ENCODE measurements around the gene LEP. TPM values are rescaled to one million over a fixed set of nuclear protein-coding genes. Genes with fewer than 3 reads are reported as not detected.

LEP gene
- total and polyA plus RNA-seq, 9 donors, result 0.01 to 0.87 (median 0.15) TPM; not detected in 4

GRCh38 chr7:128205068-128205467 is 36.0 kb upstream of the LEP start:
- TF ChIP-seq POLR2A (IDR thresholded peaks at IDR 0.05) (no peak), EP300 (IDR thresholded peaks at IDR 0.05) (no peak), CTCF (IDR thresholded peaks at IDR 0.05) (no peak)
- Histone ChIP-seq H3K27ac (no peak overlapping the region), H3K36me3 (no peaks in the 10 kb centered on the region), H3K9me3 (no peaks in the 10 kb centered on the region), H3K4me3 (no peak overlapping the region), H3K4me1 (ENCODE audit: insufficient read depth) (peaks cover 4% of the 10 kb centered on the region), H3K27me3 (no peaks in the 10 kb centered on the region)
- DNase-seq, result no peak
- intact Hi-C loops (cut with DNase I), result loop anchor here in 2 of 4 donors (5.0 kb wide), 2 partner anchors 68 to 493 kb away; no protein-coding TSS in a partner anchor
- 85 to 91% (median 91%) methylated on average over 4 of the region's 4 CpGs for WGBS, 3 donors

- H3K27me3 ChIP-seq, result no peaks in the 10 kb centered on the region
- intact Hi-C loops (cut with DNase I), result loop anchor here in 3 of 4 donors (2.0 to 5.0 kb wide), 3 partner anchors 69 to 499 kb away; no protein-coding TSS in a partner anchor
These were observed 34.9 kb upstream of the LEP start for GRCh38 chr7:128206017-128206746.

GRCh38 chr7:128206747-128207500 is 34.2 kb upstream of the LEP start:
- Histone ChIP-seq H3K9me3 (no peaks in the 10 kb centered on the region), H3K36me3 (no peaks in the 10 kb centered on the region), H3K4me3 (no peak overlapping the region), H3K27ac (no peak overlapping the region), H3K4me1 (ENCODE audit: insufficient read depth) (no peaks in the 10 kb centered on the region), H3K27me3 (no peaks in the 10 kb centered on the region)
- no peak for DNase-seq
- TF ChIP-seq POLR2A (IDR thresholded peaks at IDR 0.05), result no peak
- TF ChIP-seq CTCF (IDR thresholded peaks at IDR 0.05), result no peak
- TF ChIP-seq EP300 (IDR thresholded peaks at IDR 0.05), result no peak
- intact Hi-C loops (cut with DNase I), result loop anchor here in 3 of 4 donors (2.0 to 5.0 kb wide), 3 partner anchors 70 to 500 kb away; no protein-coding TSS in a partner anchor
- WGBS, 3 donors, result 65 to 70% (median 68%) methylated on average over 9 of the region's 9 CpGs

More at GRCh38 chr7:128206017-128206746, 34.9 kb upstream of the LEP start:
- H3K4me1 ChIP-seq (ENCODE audit: insufficient read depth), result peaks cover 4% of the 10 kb centered on the region
- H3K36me3 ChIP-seq, result no peaks in the 10 kb centered on the region
- H3K27ac ChIP-seq, result no peak overlapping the region
- H3K4me3 ChIP-seq, result no peak overlapping the region
- H3K9me3 ChIP-seq, result no peaks in the 10 kb centered on the region
- 83 to 92% (median 87%) methylated on average over 16 of the region's 16 CpGs for WGBS, 3 donors
- no peak for DNase-seq
- no peak for TF ChIP-seq EP300 (IDR thresholded peaks at IDR 0.05)
- TF ChIP-seq CTCF (IDR thresholded peaks at IDR 0.05), result no peak
- TF ChIP-seq POLR2A (IDR thresholded peaks at IDR 0.05), result no peak

GRCh38 chr7:128207609-128208008 is 33.5 kb upstream of the LEP start:
- no peak for DNase-seq
- Histone ChIP-seq H3K4me3 (no peak overlapping the region), H3K4me1 (ENCODE audit: insufficient read depth) (no peaks in the 10 kb centered on the region), H3K36me3 (no peaks in the 10 kb centered on the region), H3K27ac (no peak overlapping the region), H3K9me3 (no peaks in the 10 kb centered on the region), H3K27me3 (no peaks in the 10 kb centered on the region)
- no peak for TF ChIP-seq EP300 (IDR thresholded peaks at IDR 0.05)
- TF ChIP-seq CTCF (IDR thresholded peaks at IDR 0.05), result no peak
- no peak for TF ChIP-seq POLR2A (IDR thresholded peaks at IDR 0.05)
- WGBS, 3 donors, result 50 to 70% (median 61%) methylated on average over 4 of the region's 4 CpGs
- intact Hi-C loops (cut with DNase I), result loop anchor here in 3 of 4 donors (2.0 to 5.0 kb wide), 3 partner anchors 70 to 501 kb away; no protein-coding TSS in a partner anchor
